HepG2 (cell line): Measurements from ENCODE around the gene POLR2H. TPM values are rescaled to one million over a fixed set of nuclear protein-coding genes. Genes with fewer than 3 reads are reported as not detected.

Experiments used
- CCDC6 ChIP-seq: sonication (generic); formaldehyde crosslinking; IDR thresholded peaks from 2 replicates; pipeline ENCODE4 v1.8.1; 2022; ENCODE audit warnings: mild to moderate bottlenecking, missing genetic modification reagents, moderate library complexity
- FOXO4 ChIP-seq: sonication (generic); formaldehyde crosslinking; conservative IDR thresholded peaks from 2 replicates; pipeline ENCODE4 v1.8.1; 2023; ENCODE audit warnings: missing genetic modification reagents
- GFI1 ChIP-seq: sonication (generic); formaldehyde crosslinking; IDR thresholded peaks from 2 replicates; pipeline ENCODE4 v1.5.0; 2020; ENCODE audit warnings: missing genetic modification reagents, mild to moderate bottlenecking, borderline replicate concordance
- NR2C2 ChIP-seq: sonication (generic); formaldehyde crosslinking; IDR thresholded peaks from 2 replicates; pipeline ENCODE4 v1.4.0; 2020; ENCODE audit warnings: missing genetic modification reagents, mild to moderate bottlenecking, moderate library complexity, borderline replicate concordance
- SIN3B ChIP-seq: fragments of 150-350 bp; IDR thresholded peaks from 2 replicates; pipeline ENCODE4 v1.6.1; 2014; ENCODE audit warnings: low read length
- ZNF383 ChIP-seq: sonication (generic); formaldehyde crosslinking; IDR thresholded peaks from 2 replicates; pipeline ENCODE4 v1.4.0; 2020; ENCODE audit warnings: missing genetic modification reagents, mild to moderate bottlenecking, borderline replicate concordance
- ZNF552 ChIP-seq: sonication (generic); formaldehyde crosslinking; IDR thresholded peaks from 2 replicates; pipeline ENCODE4 v1.9.0; 2022; ENCODE audit warnings: missing genetic modification reagents, mild to moderate bottlenecking, borderline replicate concordance
- ZNF710 ChIP-seq: sonication (generic); formaldehyde crosslinking; IDR thresholded peaks from 2 replicates; pipeline ENCODE4 v1.5.0; 2020; ENCODE audit warnings: mild to moderate bottlenecking, missing genetic modification reagents, borderline replicate concordance
- ZSCAN22 ChIP-seq: sonication (generic); formaldehyde crosslinking; IDR thresholded peaks from 2 replicates; pipeline ENCODE4 v1.4.0; 2020; ENCODE audit warnings: mild to moderate bottlenecking, missing genetic modification reagents
- polyA plus RNA-seq, 8 experiments: library from polyadenylated mRNA; depleted of rRNA in 3 of 8; stranded (reverse) in 7 of 8; unstranded in 1 of 8; fragments of >200 nt; fragmentation: Illumina TruSeq in 4 of 8; extraction: Trizol in 4 of 8; gene quantifications; 2 replicates each; pipeline versions ENCODE4 v1.2.1 to v1.2.3, GENCODE V29; 2011 to 2016; ENCODE audit warnings: low read depth in 4 of 8, missing spikeins in 1 of 8, mixed read lengths in 1 of 8; ENCODE audit not compliant: insufficient read depth in 1 of 8
- total RNA-seq, 5 experiments: library from RNA; depleted of rRNA; stranded (reverse); fragments of >200 nt; fragmentation: Illumina TruSeq; extraction: Trizol; gene quantifications; 2 replicates each; pipeline ENCODE4 v1.2.3, GENCODE V29; 2016; ENCODE audit warnings: low read depth in 1 of 5
- TF ChIP-seq, protein P1 (sequence below): sonication (generic); formaldehyde crosslinking; IDR thresholded peaks from 2 replicates; pipeline ENCODE4 v1.5.0; 2020; ENCODE audit warnings: mild to moderate bottlenecking, missing genetic modification reagents, borderline replicate concordance
- TF ChIP-seq, protein P2 (sequence below): sonication (generic); formaldehyde crosslinking; IDR thresholded peaks from 2 replicates; pipeline ENCODE4 v1.4.0; 2020; ENCODE audit warnings: missing genetic modification reagents

The POLR2H gene
- total and polyA plus RNA-seq, 2 of the 13 experiments (the other 11 are each of a cell fraction or from before 2014, with no cell fraction given) = 118 to 194 TPM

DNA sequence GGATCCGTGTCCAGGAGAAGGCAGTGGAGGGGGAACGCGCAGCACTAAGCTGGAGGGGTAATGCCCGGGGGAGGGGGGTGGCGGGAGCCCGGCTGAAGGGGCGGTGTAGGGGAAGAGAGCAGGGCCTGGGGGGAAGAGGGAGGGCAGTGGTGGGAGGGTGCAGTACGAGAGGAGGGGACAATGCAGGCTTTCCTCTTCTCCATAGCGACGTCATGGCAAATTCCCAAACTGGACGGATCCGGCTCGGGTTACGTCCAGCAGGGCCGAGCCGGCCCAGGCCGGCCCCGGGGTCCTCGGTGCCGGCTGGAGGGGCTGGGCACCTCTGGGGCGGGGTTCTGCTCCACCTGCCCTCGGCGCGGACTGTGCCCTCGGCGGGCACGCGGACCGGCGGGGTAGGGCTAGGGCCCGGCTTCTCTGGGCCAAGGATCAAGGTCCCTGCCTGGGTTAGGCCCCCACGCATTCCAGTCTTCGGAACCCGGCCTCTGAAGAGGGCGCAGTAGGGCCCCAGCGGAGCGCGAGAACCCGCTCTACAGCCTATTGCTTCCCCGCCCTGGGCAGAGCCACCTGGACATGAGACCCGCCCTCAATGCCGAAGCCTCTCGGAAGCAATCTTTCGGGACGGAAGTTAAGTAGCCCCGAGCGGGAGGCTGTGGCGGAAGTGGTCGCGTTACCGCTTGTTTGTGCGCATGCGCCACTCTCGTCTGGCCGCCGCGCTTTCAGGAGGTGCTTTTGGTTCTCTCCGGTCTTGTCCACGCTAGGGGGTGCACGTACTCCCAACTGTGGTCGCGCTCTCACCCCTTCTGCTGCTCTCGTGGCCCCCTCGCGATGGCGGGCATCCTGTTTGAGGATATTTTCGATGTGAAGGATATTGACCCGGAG is 1.4 kb downstream of the POLR2H start (continued):
- TF ChIP-seq, protein P1, sequence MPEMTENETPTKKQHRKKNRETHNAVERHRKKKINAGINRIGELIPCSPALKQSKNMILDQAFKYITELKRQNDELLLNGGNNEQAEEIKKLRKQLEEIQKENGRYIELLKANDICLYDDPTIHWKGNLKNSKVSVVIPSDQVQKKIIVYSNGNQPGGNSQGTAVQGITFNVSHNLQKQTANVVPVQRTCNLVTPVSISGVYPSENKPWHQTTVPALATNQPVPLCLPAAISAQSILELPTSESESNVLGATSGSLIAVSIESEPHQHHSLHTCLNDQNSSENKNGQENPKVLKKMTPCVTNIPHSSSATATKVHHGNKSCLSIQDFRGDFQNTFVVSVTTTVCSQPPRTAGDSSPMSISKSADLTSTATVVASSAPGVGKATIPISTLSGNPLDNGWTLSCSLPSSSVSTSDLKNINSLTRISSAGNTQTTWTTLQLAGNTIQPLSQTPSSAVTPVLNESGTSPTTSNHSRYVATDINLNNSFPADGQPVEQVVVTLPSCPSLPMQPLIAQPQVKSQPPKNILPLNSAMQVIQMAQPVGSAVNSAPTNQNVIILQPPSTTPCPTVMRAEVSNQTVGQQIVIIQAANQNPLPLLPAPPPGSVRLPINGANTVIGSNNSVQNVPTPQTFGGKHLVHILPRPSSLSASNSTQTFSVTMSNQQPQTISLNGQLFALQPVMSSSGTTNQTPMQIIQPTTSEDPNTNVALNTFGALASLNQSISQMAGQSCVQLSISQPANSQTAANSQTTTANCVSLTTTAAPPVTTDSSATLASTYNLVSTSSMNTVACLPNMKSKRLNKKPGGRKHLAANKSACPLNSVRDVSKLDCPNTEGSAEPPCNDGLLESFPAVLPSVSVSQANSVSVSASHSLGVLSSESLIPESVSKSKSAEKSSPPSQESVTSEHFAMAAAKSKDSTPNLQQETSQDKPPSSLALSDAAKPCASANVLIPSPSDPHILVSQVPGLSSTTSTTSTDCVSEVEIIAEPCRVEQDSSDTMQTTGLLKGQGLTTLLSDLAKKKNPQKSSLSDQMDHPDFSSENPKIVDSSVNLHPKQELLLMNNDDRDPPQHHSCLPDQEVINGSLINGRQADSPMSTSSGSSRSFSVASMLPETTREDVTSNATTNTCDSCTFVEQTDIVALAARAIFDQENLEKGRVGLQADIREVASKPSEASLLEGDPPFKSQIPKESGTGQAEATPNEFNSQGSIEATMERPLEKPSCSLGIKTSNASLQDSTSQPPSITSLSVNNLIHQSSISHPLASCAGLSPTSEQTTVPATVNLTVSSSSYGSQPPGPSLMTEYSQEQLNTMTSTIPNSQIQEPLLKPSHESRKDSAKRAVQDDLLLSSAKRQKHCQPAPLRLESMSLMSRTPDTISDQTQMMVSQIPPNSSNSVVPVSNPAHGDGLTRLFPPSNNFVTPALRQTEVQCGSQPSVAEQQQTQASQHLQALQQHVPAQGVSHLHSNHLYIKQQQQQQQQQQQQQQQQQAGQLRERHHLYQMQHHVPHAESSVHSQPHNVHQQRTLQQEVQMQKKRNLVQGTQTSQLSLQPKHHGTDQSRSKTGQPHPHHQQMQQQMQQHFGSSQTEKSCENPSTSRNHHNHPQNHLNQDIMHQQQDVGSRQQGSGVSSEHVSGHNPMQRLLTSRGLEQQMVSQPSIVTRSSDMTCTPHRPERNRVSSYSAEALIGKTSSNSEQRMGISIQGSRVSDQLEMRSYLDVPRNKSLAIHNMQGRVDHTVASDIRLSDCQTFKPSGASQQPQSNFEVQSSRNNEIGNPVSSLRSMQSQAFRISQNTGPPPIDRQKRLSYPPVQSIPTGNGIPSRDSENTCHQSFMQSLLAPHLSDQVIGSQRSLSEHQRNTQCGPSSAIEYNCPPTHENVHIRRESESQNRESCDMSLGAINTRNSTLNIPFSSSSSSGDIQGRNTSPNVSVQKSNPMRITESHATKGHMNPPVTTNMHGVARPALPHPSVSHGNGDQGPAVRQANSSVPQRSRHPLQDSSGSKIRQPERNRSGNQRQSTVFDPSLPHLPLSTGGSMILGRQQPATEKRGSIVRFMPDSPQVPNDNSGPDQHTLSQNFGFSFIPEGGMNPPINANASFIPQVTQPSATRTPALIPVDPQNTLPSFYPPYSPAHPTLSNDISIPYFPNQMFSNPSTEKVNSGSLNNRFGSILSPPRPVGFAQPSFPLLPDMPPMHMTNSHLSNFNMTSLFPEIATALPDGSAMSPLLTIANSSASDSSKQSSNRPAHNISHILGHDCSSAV = no peak
- TF ChIP-seq GFI1 (CRISPR knock-in tag) (peak; percentile 52; the same call in 1 of the 2 replicates), CCDC6 (CRISPR knock-in tag) (peak; percentile 77), ZSCAN22 (CRISPR knock-in tag) (peak; percentile 51; the same call in 1 of the 2 replicates), ZNF552 (no peak; the same call in 1 of the 2 replicates), ZNF383 (CRISPR knock-in tag) (no peak), FOXO4 (CRISPR knock-in tag) (0 out of 2 replicates have a peak, but pooled peaks have one; percentile 26), SIN3B (no peak), NR2C2 (peak; percentile 96), ZNF710 (peak; percentile 76)
- TF ChIP-seq, protein P2, sequence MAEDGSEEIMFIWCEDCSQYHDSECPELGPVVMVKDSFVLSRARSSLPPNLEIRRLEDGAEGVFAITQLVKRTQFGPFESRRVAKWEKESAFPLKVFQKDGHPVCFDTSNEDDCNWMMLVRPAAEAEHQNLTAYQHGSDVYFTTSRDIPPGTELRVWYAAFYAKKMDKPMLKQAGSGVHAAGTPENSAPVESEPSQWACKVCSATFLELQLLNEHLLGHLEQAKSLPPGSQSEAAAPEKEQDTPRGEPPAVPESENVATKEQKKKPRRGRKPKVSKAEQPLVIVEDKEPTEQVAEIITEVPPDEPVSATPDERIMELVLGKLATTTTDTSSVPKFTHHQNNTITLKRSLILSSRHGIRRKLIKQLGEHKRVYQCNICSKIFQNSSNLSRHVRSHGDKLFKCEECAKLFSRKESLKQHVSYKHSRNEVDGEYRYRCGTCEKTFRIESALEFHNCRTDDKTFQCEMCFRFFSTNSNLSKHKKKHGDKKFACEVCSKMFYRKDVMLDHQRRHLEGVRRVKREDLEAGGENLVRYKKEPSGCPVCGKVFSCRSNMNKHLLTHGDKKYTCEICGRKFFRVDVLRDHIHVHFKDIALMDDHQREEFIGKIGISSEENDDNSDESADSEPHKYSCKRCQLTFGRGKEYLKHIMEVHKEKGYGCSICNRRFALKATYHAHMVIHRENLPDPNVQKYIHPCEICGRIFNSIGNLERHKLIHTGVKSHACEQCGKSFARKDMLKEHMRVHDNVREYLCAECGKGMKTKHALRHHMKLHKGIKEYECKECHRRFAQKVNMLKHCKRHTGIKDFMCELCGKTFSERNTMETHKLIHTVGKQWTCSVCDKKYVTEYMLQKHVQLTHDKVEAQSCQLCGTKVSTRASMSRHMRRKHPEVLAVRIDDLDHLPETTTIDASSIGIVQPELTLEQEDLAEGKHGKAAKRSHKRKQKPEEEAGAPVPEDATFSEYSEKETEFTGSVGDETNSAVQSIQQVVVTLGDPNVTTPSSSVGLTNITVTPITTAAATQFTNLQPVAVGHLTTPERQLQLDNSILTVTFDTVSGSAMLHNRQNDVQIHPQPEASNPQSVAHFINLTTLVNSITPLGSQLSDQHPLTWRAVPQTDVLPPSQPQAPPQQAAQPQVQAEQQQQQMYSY (CRISPR knock-in tag) = no peak
